ENCODE measurements around the gene STEAP1B. TPM values are rescaled to one million over a fixed set of nuclear protein-coding genes. Genes with fewer than 3 reads are reported as not detected.

STEAP1B gene
- total RNA-seq, 1 experiment from 2014 or later, result 0.27 TPM

GRCh38 chr7:22469371-22470143, 30.4 kb downstream of the STEAP1B start:
- BruUV-seq (replicated peaks), result no TSS peak
- Histone ChIP-seq H3K9me2 (ENCODE audit: insufficient read depth) (no peaks in the 10 kb centered on the region), H2AFZ (ENCODE audit: low read depth, low read length, poor library complexity, severe bottlenecking) (no peak overlapping the region), H3K9ac (ENCODE audit: low read length) (no peak overlapping the region), H4K20me1 (ENCODE audit: insufficient read depth) (no peaks in the 10 kb centered on the region), H3K4me1 (ENCODE audit: control insufficient read depth in 1 of 2, insufficient read depth in 2 of 2, low read length in 2 of 2) (no peaks in the 10 kb centered on the region), H3K36me3 (ENCODE audit: control insufficient read depth in 1 of 2, insufficient read depth in 2 of 2, low read length in 2 of 2) (no peaks in the 10 kb centered on the region), H3K27ac (ENCODE audit: low read depth, low read length) (no peak overlapping the region), H3K4me3 (replicated peaks in 1 of 2; ENCODE audit: low read depth in 1 of 2, low read length in 2 of 2) (no peak overlapping the region), H3K4me2 (ENCODE audit: low read length) (no peak overlapping the region), H3K27me3 (ENCODE audit: insufficient read depth, low read length) (no peaks in the 10 kb centered on the region), H3K9me3 (ENCODE audit: control insufficient read depth in 1 of 2, insufficient read depth in 1 of 2, low read depth in 1 of 2, low read length in 2 of 2) (no peaks in the 10 kb centered on the region), H3K79me2 (ENCODE audit: insufficient read depth, low read length) (no peaks in the 10 kb centered on the region)
- ATAC-seq (no peak), DNase-seq (ENCODE audit: low read depth, low spot score) (no peak)
- RAD21 ChIA-PET (ENCODE audit: low non-redundant PET in 1 of 2, low total read pairs in 2 of 2, uncharacterized antibody in 2 of 2, unreplicated experiment in 2 of 2), result no interaction called here
- POLR2A ChIA-PET, result no interaction called here
- CTCF ChIA-PET, result interaction anchor here (1.4 kb wide), 1 partner anchor 17 kb away, joined by 6 read pairs; no protein-coding TSS in a partner anchor
- TF ChIP-seq POLR2A (IDR thresholded peaks at IDR 0.05; ENCODE audit: borderline replicate concordance, extremely low read depth, insufficient read depth, insufficient read length) (no peak), ATF3 (IDR thresholded peaks at IDR 0.05) (no peak), SIN3A (IDR thresholded peaks at IDR 0.05; ENCODE audit: low read depth) (no peak), YY1 (IDR thresholded peaks at IDR 0.05; ENCODE audit: extremely low read depth, insufficient replicate concordance, low read depth, low read length) (no peak), EGR1 (IDR thresholded peaks at IDR 0.05; ENCODE audit: low read depth) (no peak), POLR2AphosphoS5 (IDR thresholded peaks at IDR 0.05; ENCODE audit: low read depth, low read length) (no peak), SRF (IDR thresholded peaks at IDR 0.05; ENCODE audit: low read depth) (no peak), REST (IDR thresholded peaks at IDR 0.05; ENCODE audit: low read depth) (no peak), FOSL1 (IDR thresholded peaks at IDR 0.05; ENCODE audit: low read depth) (no peak), EZH2phosphoT487 (IDR thresholded peaks at IDR 0.05; ENCODE audit: borderline replicate concordance) (no peak), ZNF274 (IDR thresholded peaks at IDR 0.05; ENCODE audit: low read depth, low read length) (no peak), RAD21 (IDR thresholded peaks at IDR 0.05; ENCODE audit: low read depth) (no peak), MAX (IDR thresholded peaks at IDR 0.05) (no peak), ZBTB33 (IDR thresholded peaks at IDR 0.05; ENCODE audit: extremely low read depth, insufficient replicate concordance, low read length) (no peak), JUND (IDR thresholded peaks at IDR 0.05) (no peak), ZFX (IDR thresholded peaks at IDR 0.05) (no peak), SP1 (IDR thresholded peaks at IDR 0.05; ENCODE audit: low read depth) (no peak), EZH2 (IDR thresholded peaks at IDR 0.05) (no peak), CBX3 (IDR thresholded peaks at IDR 0.05; ENCODE audit: low read depth) (no peak), TCF7L2 (IDR thresholded peaks at IDR 0.05; ENCODE audit: borderline replicate concordance, extremely low read depth, insufficient read depth, insufficient read length) (no peak)
- intact Hi-C loops (cut with micrococcal nuclease), result no loop called here

Measured in HCT116 (cell line).